Measurements from ENCODE around the gene GALNT2.

Gene GALNT2

GRCh38 chr1:230262867-230263567 is 196.0 kb downstream of the GALNT2 start:
- DNase-seq (ENCODE audit: low spot score) = no peak

GRCh38 chr1:230263568-230264195 is 196.6 kb downstream of the GALNT2 start:
- no peak for DNase-seq (ENCODE audit: low spot score)

DNA sequence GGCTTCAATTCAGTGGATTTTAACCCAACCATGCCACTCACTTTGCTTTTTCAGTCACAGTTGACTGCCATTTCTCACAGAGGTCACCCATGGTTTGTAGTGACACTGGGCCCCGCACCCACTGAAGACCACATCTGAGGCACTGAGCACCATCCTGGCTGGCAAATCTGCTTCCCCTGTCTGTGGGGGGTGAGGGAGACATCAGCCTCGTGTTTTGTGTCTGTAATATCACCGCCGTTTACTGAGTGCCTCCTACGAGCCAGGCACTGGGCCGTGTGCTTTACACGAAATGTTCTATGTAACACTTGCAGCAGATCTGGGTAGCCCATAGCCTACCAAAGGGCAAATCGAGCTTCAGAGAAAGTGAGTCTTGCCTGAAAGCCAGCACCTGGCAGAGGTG is 197.3 kb downstream of the GALNT2 start:
- DNase-seq (ENCODE audit: low spot score) = no peak

GRCh38 chr1:230265200-230266115 is 198.4 kb downstream of the GALNT2 start:
- DNase-seq (ENCODE audit: low spot score) = no peak

DNA sequence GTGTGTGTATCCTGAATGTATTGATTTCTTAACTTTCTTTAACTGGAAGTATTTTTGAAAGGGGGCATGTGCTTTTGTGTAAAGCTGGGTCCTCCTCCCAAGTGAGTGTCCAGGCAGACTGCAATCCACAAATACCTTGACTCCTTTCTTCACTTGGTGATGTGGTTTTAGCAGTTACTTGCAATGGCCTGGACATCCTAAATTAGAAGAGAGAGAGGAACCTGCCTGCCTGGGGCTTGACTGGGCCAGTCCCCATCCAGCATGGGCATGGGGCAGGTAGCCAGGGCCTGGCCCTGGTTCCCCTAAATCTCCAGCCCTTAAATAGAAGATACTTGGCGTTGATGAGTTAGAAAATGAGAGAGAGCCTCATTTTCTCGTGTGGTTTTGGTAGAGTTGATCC is 199.4 kb downstream of the GALNT2 start:
- DNase-seq (ENCODE audit: low spot score) = no peak

DNA sequence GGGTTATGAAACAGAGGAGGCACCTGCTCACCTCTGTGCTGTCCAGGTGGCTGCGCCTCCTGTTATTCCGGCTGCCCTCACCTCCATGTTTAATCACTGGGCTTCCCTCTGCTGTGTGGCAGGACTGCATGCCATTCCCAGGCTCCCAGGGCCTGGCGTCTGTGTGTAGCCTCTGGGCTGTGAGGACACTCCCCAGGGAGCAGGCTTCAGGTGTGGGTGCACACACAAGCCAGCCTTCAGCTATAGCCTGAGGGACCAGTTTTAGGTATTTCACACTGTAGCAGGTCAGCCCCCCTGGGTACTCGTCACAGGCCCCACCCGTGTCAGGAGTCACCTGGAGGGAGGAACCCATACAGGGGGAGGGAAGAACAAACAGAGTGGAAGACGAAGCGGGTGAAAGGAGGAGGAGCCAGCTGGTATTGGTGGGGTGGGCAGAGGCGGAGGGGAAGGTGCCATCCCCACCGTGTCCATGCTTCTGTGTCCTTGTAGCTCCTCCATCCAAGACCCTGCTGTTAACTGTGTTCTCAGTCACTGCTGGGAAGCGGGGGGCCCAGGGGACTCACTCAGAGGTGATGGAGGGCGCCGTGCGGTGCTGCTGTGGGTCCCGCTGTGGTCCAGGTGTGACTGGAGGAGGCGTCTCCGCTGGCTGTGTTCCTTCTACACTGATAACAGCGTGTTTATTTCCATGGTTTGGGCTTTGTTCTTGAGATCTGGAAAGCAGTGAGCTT is 200.5 kb downstream of the GALNT2 start:
- no peak for DNase-seq (ENCODE audit: low spot score)

GRCh38 chr1:230268371-230269170 is 201.5 kb downstream of the GALNT2 start:
- peak; percentile 24 for DNase-seq (ENCODE audit: low spot score)

- DNase-seq (ENCODE audit: low spot score) = no peak
Measured at GRCh38 chr1:230270185-230270558, 203.1 kb downstream of the GALNT2 start.

- no peak for DNase-seq (ENCODE audit: low spot score)
Measured at GRCh38 chr1:230270559-230271281, 203.7 kb downstream of the GALNT2 start.

- DNase-seq (ENCODE audit: low spot score) = no peak
Measured at GRCh38 chr1:230271300-230272035, 204.4 kb downstream of the GALNT2 start.

GRCh38 chr1:230272557-230272956 is 205.5 kb downstream of the GALNT2 start:
- no peak for DNase-seq (ENCODE audit: low spot score)

- DNase-seq (ENCODE audit: low spot score) = no peak
Measured at GRCh38 chr1:230273141-230273710, 206.2 kb downstream of the GALNT2 start.

GRCh38 chr1:230274254-230274653 is 207.2 kb downstream of the GALNT2 start:
- no peak for DNase-seq (ENCODE audit: low spot score)

- no peak for DNase-seq (ENCODE audit: low spot score)
Measured at GRCh38 chr1:230276401-230276800, 209.4 kb downstream of the GALNT2 start.

GRCh38 chr1:230277201-230278025 is 210.4 kb downstream of the GALNT2 start:
- no peak for DNase-seq (ENCODE audit: low spot score)

GRCh38 chr1:230278376-230278775 is 211.3 kb downstream of the GALNT2 start:
- no peak for DNase-seq (ENCODE audit: low spot score)

GRCh38 chr1:230278871-230279582 is 212.0 kb downstream of the GALNT2 start:
- no peak for DNase-seq (ENCODE audit: low spot score)

GRCh38 chr1:230279583-230279945 is 212.5 kb downstream of the GALNT2 start:
- DNase-seq (ENCODE audit: low spot score) = no peak
